Panc1 (cell line): Measurements from ENCODE around the gene GAMT.

ENCODE experiments used
- CTCF ChIP-seq: fragments of 450-650 bp; IDR thresholded peaks from 2 replicates; pipeline ENCODE4 v1.5.1; 2017; ENCODE audit warnings: mild to moderate bottlenecking
- POLR2AphosphoS5 ChIP-seq: IDR thresholded peaks from 2 replicates; pipeline ENCODE4 v1.6.1; 2012; ENCODE audit warnings: mild to moderate bottlenecking, low read depth, low read length, moderate library complexity
- REST ChIP-seq, 2 experiments: IDR thresholded peaks; 2 replicates each; pipeline ENCODE4 v1.6.1; 2011 to 2012; ENCODE audit warnings: low read depth in 2 of 2, control low read depth in 1 of 2, low read length in 1 of 2, mild to moderate bottlenecking in 1 of 2, moderate library complexity in 1 of 2; ENCODE audit not compliant: insufficient read depth in 1 of 2
- TCF7L2 ChIP-seq: IDR thresholded peaks from 2 replicates; pipeline ENCODE4 v1.6.1; 2011; ENCODE audit warnings: mild to moderate bottlenecking, low read depth, low read length, inconsistent platforms

GRCh38 chr19:1384085-1384462 lies 17.3 kb downstream of the GAMT start:
- TF ChIP-seq CTCF: no peak
- no peak for TF ChIP-seq POLR2AphosphoS5
- TF ChIP-seq TCF7L2: no peak
- no peak for TF ChIP-seq REST (IDR thresholded peaks at IDR 0.05; ENCODE audit: insufficient read depth in 1 of 2, low read depth in 2 of 2, low read length in 1 of 2)
